GM18870 (cell line): ENCODE data around the gene KDM3B.
A peak's percentile ranks its signal among the peaks of the same experiment; 100 is the strongest.
"Not testable (repeated sequence)": the region's sequence is repeated elsewhere in the genome, so short reads cannot be mapped to it uniquely, and the experiment has no call there.

Experiments
- ATAC-seq: cut with Tn5 transposase; IDR thresholded peaks from one replicate; pipeline ENCODE4 v1.9.1; 2021; ENCODE audit warnings: moderate library complexity; ENCODE audit not compliant: unreplicated experiment

Gene KDM3B

GRCh38 chr5:138389332-138389731 is 36.8 kb downstream of the KDM3B start:
- no peak for ATAC-seq

- not testable (repeated sequence) for ATAC-seq
Measured at GRCh38 chr5:138389911-138390310, 37.4 kb downstream of the KDM3B start.

- no peak for ATAC-seq
Measured at GRCh38 chr5:138391859-138392386, 39.4 kb downstream of the KDM3B start.

- peak; percentile 67 for ATAC-seq
Measured at GRCh38 chr5:138402640-138403039, 50.2 kb downstream of the KDM3B start.

GRCh38 chr5:138408023-138408422 is 55.5 kb downstream of the KDM3B start:
- ATAC-seq, result no peak

GRCh38 chr5:138410996-138411640 is 58.6 kb downstream of the KDM3B start:
- ATAC-seq, result not testable (repeated sequence)

- ATAC-seq, result no peak
Measured at GRCh38 chr5:138418444-138418843, 66.0 kb downstream of the KDM3B start.

- ATAC-seq, result no peak
Measured at GRCh38 chr5:138425079-138425478, 72.6 kb downstream of the KDM3B start.

GRCh38 chr5:138435943-138436342 is 83.5 kb downstream of the KDM3B start:
- no peak for ATAC-seq

- ATAC-seq, result no peak
Measured at GRCh38 chr5:138438003-138438723, 85.7 kb downstream of the KDM3B start.

GRCh38 chr5:138438724-138439476 is 86.4 kb downstream of the KDM3B start, which contains the start of gene REEP2:
REEP2 (plus strand) TSS chr5:138439057; CDS start chr5:138439209, 152 bp downstream.
- ATAC-seq, result no peak

- no peak for ATAC-seq
Measured at GRCh38 chr5:138439477-138440158, 87.1 kb downstream of the KDM3B start.

GRCh38 chr5:138440159-138441073 is 87.9 kb downstream of the KDM3B start:
- ATAC-seq, result no peak

- ATAC-seq, result no peak
Measured at GRCh38 chr5:138441221-138441620, 88.7 kb downstream of the KDM3B start.

- ATAC-seq, result no peak
Measured at GRCh38 chr5:138444078-138444773, 91.7 kb downstream of the KDM3B start.

GRCh38 chr5:138444774-138445546 is 92.5 kb downstream of the KDM3B start:
- no peak for ATAC-seq

GRCh38 chr5:138445547-138446271 is 93.2 kb downstream of the KDM3B start:
- ATAC-seq, result no peak

GRCh38 chr5:138448070-138448469 is 95.6 kb downstream of the KDM3B start:
- no peak for ATAC-seq
